RPMI7951 (cell line): ENCODE measurements around the gene LAMTOR4. TPM values are rescaled to one million over a fixed set of nuclear protein-coding genes. Genes with fewer than 3 reads are reported as not detected.

Experiments used
- DNase-seq: peaks from one replicate; pipeline ENCODE4 v3.0.0-alpha.2; 2012; ENCODE audit warnings: low read depth
- total RNA-seq: library from RNA; depleted of rRNA; stranded (reverse); fragments of >200 nt; shearing (Covaris generic); gene quantifications from 2 replicates; pipeline ENCODE4 v1.2.3, GENCODE V29; 2014; rRNA removed

Gene LAMTOR4
- total RNA-seq = 221 and 278 TPM in 2 replicates

DNA sequence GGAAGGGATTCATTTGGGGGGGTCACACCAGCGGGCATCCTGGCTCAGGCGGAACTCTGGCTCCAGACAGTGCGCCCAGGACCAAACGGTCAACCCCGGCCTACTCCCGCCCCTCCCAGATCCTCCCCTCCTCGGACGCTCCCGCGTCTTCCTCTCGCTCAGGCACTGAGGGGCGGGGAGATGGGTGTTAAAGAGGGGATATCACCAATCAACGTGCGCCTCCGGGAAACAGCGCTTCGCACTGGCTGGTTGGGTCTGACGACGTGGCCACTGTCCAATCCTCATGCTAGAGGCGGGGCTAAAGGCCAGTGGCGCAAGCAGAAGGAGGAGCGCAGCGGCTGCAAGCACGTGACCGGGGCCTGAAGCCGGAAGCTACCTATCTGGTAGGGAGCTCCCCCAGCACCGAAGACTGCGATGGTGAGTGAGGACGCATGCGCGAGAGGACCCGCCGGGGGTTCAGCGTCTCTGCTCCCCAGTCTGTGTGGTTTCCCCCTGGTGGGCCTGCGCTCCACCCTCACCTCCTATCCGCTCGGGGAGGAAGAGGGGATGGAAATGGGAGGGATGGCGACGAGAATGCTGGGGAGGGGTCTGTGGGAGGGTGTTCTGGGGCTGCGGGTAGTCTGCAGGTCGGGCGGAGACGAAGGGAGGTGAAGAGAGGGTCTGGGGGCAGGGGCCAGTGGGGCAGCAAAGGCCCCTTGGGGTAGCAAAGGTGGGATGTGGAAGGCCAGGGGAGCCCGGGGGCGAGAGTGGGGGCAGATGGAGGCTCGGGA lies at the start of gene LAMTOR4:
Gene LAMTOR4, plus strand, starts transcription at position 360 of the 770 bp plus-strand sequence. Its CDS starts 55 bp downstream, at position 415.
- peak; percentile 99 for DNase-seq

GRCh38 chr7:100099452-100099851 lies 49.3 kb upstream of the LAMTOR4 start:
- DNase-seq = no peak

DNA sequence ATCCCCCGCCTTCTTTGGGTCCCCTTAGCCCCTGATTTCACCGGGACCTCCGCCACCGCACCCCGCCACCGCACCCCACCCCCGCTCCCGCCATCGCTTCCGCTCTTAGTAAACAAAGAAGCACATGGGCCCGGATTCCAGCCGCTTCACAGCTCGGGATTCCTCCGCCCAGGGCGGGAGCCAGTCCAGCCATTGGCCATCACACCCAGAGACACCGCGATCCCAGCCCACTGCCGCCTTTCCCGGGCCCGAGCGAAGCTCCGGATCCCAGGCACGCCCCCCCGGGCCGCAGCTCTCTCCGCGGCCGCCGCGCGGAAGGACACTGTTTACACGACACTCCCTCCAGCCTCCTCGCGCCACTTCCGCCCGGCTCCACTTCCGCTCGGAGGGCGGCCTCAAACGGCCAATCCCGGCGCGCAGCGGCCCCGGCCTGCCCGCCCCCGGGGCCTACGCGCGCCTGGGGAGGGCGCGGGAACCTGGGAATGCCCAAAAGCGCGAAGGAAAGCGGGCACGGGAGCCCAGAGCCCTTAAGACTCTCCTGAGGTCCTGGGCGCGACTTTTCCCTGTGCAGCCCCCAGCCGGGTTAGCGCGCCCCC lies 48.2 kb upstream of the LAMTOR4 start:
- peak; percentile 96 for DNase-seq

GRCh38 chr7:100101016-100101862 lies 47.5 kb upstream of the LAMTOR4 start, which contains the start of the genes AP4M1 and MCM7:
AP4M1 (plus strand) TSS chr7:100101643; CDS start chr7:100101715, 72 bp downstream.
MCM7 (minus strand) TSS chr7:100101397; CDS start chr7:100101294, 103 bp downstream.
- DNase-seq = peak; percentile 99

GRCh38 chr7:100102950-100103840 lies 45.5 kb upstream of the LAMTOR4 start:
- DNase-seq = peak; percentile 99

GRCh38 chr7:100105534-100105933 lies 43.2 kb upstream of the LAMTOR4 start:
- no peak for DNase-seq

DNA sequence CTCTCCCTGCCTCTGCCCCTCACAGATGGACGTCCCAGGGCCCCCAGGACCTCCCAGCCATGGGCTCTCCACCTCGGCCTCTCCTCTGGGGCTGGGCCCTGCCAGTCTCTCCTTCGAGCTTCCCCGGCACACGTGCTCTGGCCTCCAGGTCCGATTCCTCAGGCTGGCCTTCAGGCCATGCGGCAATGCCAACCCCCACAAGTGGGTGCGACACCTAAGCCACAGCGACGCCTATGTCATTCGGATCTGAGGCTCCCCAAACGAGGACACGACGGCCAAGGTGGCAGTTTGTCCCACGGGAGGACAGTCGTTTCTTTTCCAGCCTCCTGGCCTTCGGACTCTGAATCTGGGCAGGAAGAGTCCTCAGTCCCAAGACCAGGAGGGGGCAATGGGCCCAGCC lies 42.1 kb upstream of the LAMTOR4 start:
- DNase-seq = no peak

GRCh38 chr7:100107125-100107737 lies 41.5 kb upstream of the LAMTOR4 start:
- no peak for DNase-seq

DNA sequence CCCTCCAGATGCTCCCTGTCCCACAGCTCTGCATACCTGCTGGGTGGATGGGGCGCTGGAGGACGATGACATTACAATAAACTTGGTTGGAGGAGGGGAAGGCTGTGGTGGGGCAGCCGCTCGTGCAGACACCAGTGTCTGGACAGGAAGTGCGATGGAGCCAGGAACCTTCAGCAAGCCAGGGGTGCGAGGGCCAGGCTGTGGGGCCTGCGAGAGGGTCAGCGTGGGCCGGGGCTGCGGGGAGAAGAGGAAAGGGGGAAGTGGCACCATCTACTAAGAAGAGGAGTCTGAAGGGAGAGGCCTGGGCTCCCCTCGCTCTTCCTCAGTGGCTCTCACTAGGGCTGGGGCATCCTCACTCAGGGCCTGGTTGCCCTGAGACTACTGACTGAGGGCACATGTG lies 40.8 kb upstream of the LAMTOR4 start:
- DNase-seq = no peak

GRCh38 chr7:100109521-100110163 lies 39.1 kb upstream of the LAMTOR4 start:
- no peak for DNase-seq

DNA sequence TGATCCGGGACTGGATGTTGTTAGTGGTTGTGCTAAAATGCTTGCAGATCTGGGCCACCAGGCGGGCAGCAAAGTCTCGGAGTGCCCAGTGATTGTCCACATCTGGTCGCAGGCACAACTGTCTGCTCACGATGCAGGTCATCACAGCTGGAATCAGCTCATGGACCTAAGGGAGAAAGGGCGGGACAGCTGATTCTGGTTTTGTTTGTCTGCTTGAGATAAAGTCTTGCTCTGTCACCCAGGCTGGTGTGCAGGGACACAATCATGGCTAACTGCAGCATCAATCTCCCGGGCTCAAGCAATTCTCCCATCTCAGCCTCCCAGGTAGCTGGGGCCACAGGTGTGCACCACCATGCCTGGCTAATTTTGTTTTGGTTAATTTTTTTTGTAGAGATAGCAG lies 37.6 kb upstream of the LAMTOR4 start:
- DNase-seq = no peak

GRCh38 chr7:100111914-100112313 lies 36.8 kb upstream of the LAMTOR4 start:
- DNase-seq = no peak

- DNase-seq = no peak
Measured at GRCh38 chr7:100115026-100115425, 33.7 kb upstream of the LAMTOR4 start.

- no peak for DNase-seq
Measured at GRCh38 chr7:100118388-100119071, 30.2 kb upstream of the LAMTOR4 start.

GRCh38 chr7:100119072-100119969 lies 29.4 kb upstream of the LAMTOR4 start, which contains the start of the genes CNPY4 and TAF6:
CNPY4 (plus strand) TSS chr7:100119634; CDS start chr7:100119745, 111 bp downstream.
TAF6 (minus strand) TSS chr7:100119358; CDS start chr7:100114209, 5,149 bp downstream.
- DNase-seq = peak; percentile 95

DNA sequence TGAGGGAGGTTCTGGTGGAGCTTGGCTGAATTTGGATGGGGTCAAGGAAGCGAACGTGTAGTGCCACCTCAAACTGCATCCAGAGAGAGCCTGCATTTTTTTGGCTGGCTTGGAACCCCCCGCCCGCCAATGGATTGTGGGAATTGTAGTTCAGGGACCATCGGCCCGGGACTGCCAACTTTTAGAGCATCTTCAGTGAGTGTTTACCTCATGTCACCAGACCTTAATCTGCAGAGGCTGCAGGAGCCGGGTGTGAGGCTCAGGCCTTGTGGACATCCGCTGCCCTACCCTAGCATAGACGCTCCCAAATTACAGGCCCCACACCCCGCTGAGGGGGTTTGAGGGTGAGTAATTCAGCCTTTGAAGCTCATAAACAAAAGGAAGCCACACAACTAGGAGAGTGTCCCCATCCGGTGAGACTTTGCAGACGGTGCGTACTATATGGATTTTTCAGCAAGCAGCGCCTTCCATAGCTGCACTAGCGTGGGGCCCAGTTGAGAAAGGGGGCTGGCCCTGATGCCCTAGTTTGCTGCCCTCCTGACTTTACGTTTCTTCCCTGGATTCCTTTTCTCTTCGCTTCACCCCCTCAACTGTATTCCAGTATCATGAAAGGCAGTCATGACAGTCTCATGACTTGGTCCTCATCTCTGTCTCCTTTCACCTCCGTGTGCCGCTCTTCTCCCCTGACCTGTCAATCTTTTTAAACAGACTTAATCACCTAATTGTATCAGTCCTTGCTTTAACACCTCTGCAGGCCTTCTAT lies 28.6 kb upstream of the LAMTOR4 start:
- DNase-seq = peak; percentile 70

- DNase-seq = no peak
Measured at GRCh38 chr7:100120733-100121036, 28.0 kb upstream of the LAMTOR4 start.

DNA sequence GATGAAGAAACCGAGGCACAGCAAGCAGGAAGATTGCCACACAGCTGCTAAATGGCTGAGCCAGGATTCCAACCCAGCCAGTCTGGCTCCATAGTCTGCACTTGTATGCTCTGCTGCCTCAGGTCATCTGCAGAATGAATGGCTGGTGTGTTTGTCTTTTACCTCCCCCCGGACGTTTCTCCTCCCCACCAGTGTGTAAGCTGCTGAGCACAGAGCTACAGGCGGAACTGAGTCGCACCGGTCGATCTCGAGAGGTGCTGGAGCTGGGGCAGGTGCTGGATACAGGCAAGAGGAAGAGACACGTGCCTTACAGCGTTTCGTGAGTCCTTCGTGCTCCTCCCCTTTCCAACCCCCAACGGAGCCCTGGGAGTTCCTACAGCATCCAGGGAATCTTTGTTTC lies 26.7 kb upstream of the LAMTOR4 start:
- no peak for DNase-seq
